Measurements from ENCODE around the gene HOXD9.

The HOXD9 gene

GRCh38 chr2:176140513-176141317, 18.2 kb downstream of the HOXD9 start:
- peak; percentile 15 to 36 (median 22) for DNase-seq
- peaks cover 72% of the 10 kb centered on the region for H3K27me3 ChIP-seq (replicated peaks; ENCODE audit: control insufficient read depth, insufficient read depth, low read length, poor library complexity, severe bottlenecking)
- H3K27ac ChIP-seq (ENCODE audit: insufficient read depth, low read length, poor library complexity, severe bottlenecking), result no peak overlapping the region
- no peaks in the 10 kb centered on the region for H3K9me3 ChIP-seq (ENCODE audit: control insufficient read depth, low read length)
- peaks cover 9% of the 10 kb centered on the region for H3K4me1 ChIP-seq (ENCODE audit: control insufficient read depth, insufficient read depth, low read length, poor library complexity, severe bottlenecking)
- H3K36me3 ChIP-seq (ENCODE audit: control insufficient read depth, insufficient read depth, low read length), result no peaks in the 10 kb centered on the region
- H3K4me3 ChIP-seq (ENCODE audit: insufficient read depth, low read depth, low read length, poor library complexity, severe bottlenecking), result no peak overlapping the region

GRCh38 chr2:176142281-176142680, 19.8 kb downstream of the HOXD9 start:
- H3K9me3 ChIP-seq (ENCODE audit: control insufficient read depth, low read length), result no peaks in the 10 kb centered on the region
- no peaks in the 10 kb centered on the region for H3K36me3 ChIP-seq (ENCODE audit: control insufficient read depth, insufficient read depth, low read length)
- H3K27me3 ChIP-seq (replicated peaks; ENCODE audit: control insufficient read depth, insufficient read depth, low read length, poor library complexity, severe bottlenecking), result peaks cover 71% of the 10 kb centered on the region
- no peak for DNase-seq
- no peaks in the 10 kb centered on the region for H3K4me1 ChIP-seq (ENCODE audit: control insufficient read depth, insufficient read depth, low read length, poor library complexity, severe bottlenecking)
- no peak overlapping the region for H3K27ac ChIP-seq (ENCODE audit: insufficient read depth, low read length, poor library complexity, severe bottlenecking)
- H3K4me3 ChIP-seq (ENCODE audit: insufficient read depth, low read depth, low read length, poor library complexity, severe bottlenecking), result no peak overlapping the region

GRCh38 chr2:176145085-176145969, 22.8 kb downstream of the HOXD9 start:
- Histone ChIP-seq H3K27ac (ENCODE audit: insufficient read depth, low read length, poor library complexity, severe bottlenecking) (no peak overlapping the region), H3K27me3 (replicated peaks; ENCODE audit: control insufficient read depth, insufficient read depth, low read length, poor library complexity, severe bottlenecking) (peaks cover 61% of the 10 kb centered on the region), H3K36me3 (ENCODE audit: control insufficient read depth, insufficient read depth, low read length) (no peaks in the 10 kb centered on the region), H3K9me3 (ENCODE audit: control insufficient read depth, low read length) (no peaks in the 10 kb centered on the region), H3K4me1 (ENCODE audit: control insufficient read depth, insufficient read depth, low read length, poor library complexity, severe bottlenecking) (no peaks in the 10 kb centered on the region), H3K4me3 (ENCODE audit: insufficient read depth, low read depth, low read length, poor library complexity, severe bottlenecking) (no peak overlapping the region)
- DNase-seq, result no peak

GRCh38 chr2:176146101-176146500, 23.6 kb downstream of the HOXD9 start:
- H3K4me3 ChIP-seq (ENCODE audit: insufficient read depth, low read depth, low read length, poor library complexity, severe bottlenecking), result no peak overlapping the region
- H3K36me3 ChIP-seq (ENCODE audit: control insufficient read depth, insufficient read depth, low read length), result no peaks in the 10 kb centered on the region
- no peak overlapping the region for H3K27ac ChIP-seq (ENCODE audit: insufficient read depth, low read length, poor library complexity, severe bottlenecking)
- no peaks in the 10 kb centered on the region for H3K4me1 ChIP-seq (ENCODE audit: control insufficient read depth, insufficient read depth, low read length, poor library complexity, severe bottlenecking)
- H3K9me3 ChIP-seq (ENCODE audit: control insufficient read depth, low read length), result no peaks in the 10 kb centered on the region
- H3K27me3 ChIP-seq (replicated peaks; ENCODE audit: control insufficient read depth, insufficient read depth, low read length, poor library complexity, severe bottlenecking), result peaks cover 61% of the 10 kb centered on the region
- DNase-seq, result no peak

- H3K4me3 ChIP-seq (ENCODE audit: insufficient read depth, low read depth, low read length, poor library complexity, severe bottlenecking), result no peak overlapping the region
- H3K27ac ChIP-seq (ENCODE audit: insufficient read depth, low read length, poor library complexity, severe bottlenecking), result no peak overlapping the region
- no peaks in the 10 kb centered on the region for H3K4me1 ChIP-seq (ENCODE audit: control insufficient read depth, insufficient read depth, low read length, poor library complexity, severe bottlenecking)
- H3K36me3 ChIP-seq (ENCODE audit: control insufficient read depth, insufficient read depth, low read length), result no peaks in the 10 kb centered on the region
- no peak for DNase-seq
- peaks cover 61% of the 10 kb centered on the region for H3K27me3 ChIP-seq (replicated peaks; ENCODE audit: control insufficient read depth, insufficient read depth, low read length, poor library complexity, severe bottlenecking)
- no peaks in the 10 kb centered on the region for H3K9me3 ChIP-seq (ENCODE audit: control insufficient read depth, low read length)
These were observed 24.1 kb downstream of the HOXD9 start for GRCh38 chr2:176146645-176147044.

- no peak for DNase-seq
- Histone ChIP-seq H3K4me3 (ENCODE audit: insufficient read depth, low read depth, low read length, poor library complexity, severe bottlenecking) (no peak overlapping the region), H3K9me3 (ENCODE audit: control insufficient read depth, low read length) (no peaks in the 10 kb centered on the region), H3K27me3 (replicated peaks; ENCODE audit: control insufficient read depth, insufficient read depth, low read length, poor library complexity, severe bottlenecking) (peaks cover 65% of the 10 kb centered on the region), H3K36me3 (ENCODE audit: control insufficient read depth, insufficient read depth, low read length) (no peaks in the 10 kb centered on the region), H3K4me1 (ENCODE audit: control insufficient read depth, insufficient read depth, low read length, poor library complexity, severe bottlenecking) (no peaks in the 10 kb centered on the region), H3K27ac (ENCODE audit: insufficient read depth, low read length, poor library complexity, severe bottlenecking) (no peak overlapping the region)
These were observed 24.8 kb downstream of the HOXD9 start for GRCh38 chr2:176147210-176147799.

- Histone ChIP-seq H3K27me3 (replicated peaks; ENCODE audit: control insufficient read depth, insufficient read depth, low read length, poor library complexity, severe bottlenecking) (peaks cover 64% of the 10 kb centered on the region), H3K27ac (ENCODE audit: insufficient read depth, low read length, poor library complexity, severe bottlenecking) (no peak overlapping the region), H3K9me3 (ENCODE audit: control insufficient read depth, low read length) (no peaks in the 10 kb centered on the region), H3K36me3 (ENCODE audit: control insufficient read depth, insufficient read depth, low read length) (no peaks in the 10 kb centered on the region), H3K4me1 (ENCODE audit: control insufficient read depth, insufficient read depth, low read length, poor library complexity, severe bottlenecking) (no peaks in the 10 kb centered on the region), H3K4me3 (ENCODE audit: insufficient read depth, low read depth, low read length, poor library complexity, severe bottlenecking) (no peak overlapping the region)
- DNase-seq, result no peak
These were observed 25.4 kb downstream of the HOXD9 start for GRCh38 chr2:176147800-176148496.

GRCh38 chr2:176148751-176149421, 26.4 kb downstream of the HOXD9 start:
- no peak overlapping the region for H3K27ac ChIP-seq (ENCODE audit: insufficient read depth, low read length, poor library complexity, severe bottlenecking)
- no peak for DNase-seq
- H3K27me3 ChIP-seq (replicated peaks; ENCODE audit: control insufficient read depth, insufficient read depth, low read length, poor library complexity, severe bottlenecking), result peaks cover 60% of the 10 kb centered on the region
- H3K4me1 ChIP-seq (ENCODE audit: control insufficient read depth, insufficient read depth, low read length, poor library complexity, severe bottlenecking), result no peaks in the 10 kb centered on the region
- H3K4me3 ChIP-seq (ENCODE audit: insufficient read depth, low read depth, low read length, poor library complexity, severe bottlenecking), result no peak overlapping the region
- H3K36me3 ChIP-seq (ENCODE audit: control insufficient read depth, insufficient read depth, low read length), result no peaks in the 10 kb centered on the region
- H3K9me3 ChIP-seq (ENCODE audit: control insufficient read depth, low read length), result no peaks in the 10 kb centered on the region

GRCh38 chr2:176149481-176149938, 27.0 kb downstream of the HOXD9 start:
- no peaks in the 10 kb centered on the region for H3K36me3 ChIP-seq (ENCODE audit: control insufficient read depth, insufficient read depth, low read length)
- H3K27me3 ChIP-seq (replicated peaks; ENCODE audit: control insufficient read depth, insufficient read depth, low read length, poor library complexity, severe bottlenecking), result peaks cover 60% of the 10 kb centered on the region
- DNase-seq, result no peak
- H3K4me3 ChIP-seq (ENCODE audit: insufficient read depth, low read depth, low read length, poor library complexity, severe bottlenecking), result no peak overlapping the region
- H3K27ac ChIP-seq (ENCODE audit: insufficient read depth, low read length, poor library complexity, severe bottlenecking), result no peak overlapping the region
- no peaks in the 10 kb centered on the region for H3K4me1 ChIP-seq (ENCODE audit: control insufficient read depth, insufficient read depth, low read length, poor library complexity, severe bottlenecking)
- H3K9me3 ChIP-seq (ENCODE audit: control insufficient read depth, low read length), result no peaks in the 10 kb centered on the region
